GM21390 (cell line): Measurements from ENCODE around the gene CDK4.
"Not testable (repeated sequence)": the region's sequence is repeated elsewhere in the genome, so short reads cannot be mapped to it uniquely, and the experiment has no call there.

Experiments used
- ATAC-seq: cut with Tn5 transposase; IDR thresholded peaks from one replicate; pipeline ENCODE4 v1.9.1; 2021; ENCODE audit not compliant: unreplicated experiment

The CDK4 gene

GRCh38 chr12:57715786-57716185 lies 36.3 kb downstream of the CDK4 start:
- no peak for ATAC-seq

DNA sequence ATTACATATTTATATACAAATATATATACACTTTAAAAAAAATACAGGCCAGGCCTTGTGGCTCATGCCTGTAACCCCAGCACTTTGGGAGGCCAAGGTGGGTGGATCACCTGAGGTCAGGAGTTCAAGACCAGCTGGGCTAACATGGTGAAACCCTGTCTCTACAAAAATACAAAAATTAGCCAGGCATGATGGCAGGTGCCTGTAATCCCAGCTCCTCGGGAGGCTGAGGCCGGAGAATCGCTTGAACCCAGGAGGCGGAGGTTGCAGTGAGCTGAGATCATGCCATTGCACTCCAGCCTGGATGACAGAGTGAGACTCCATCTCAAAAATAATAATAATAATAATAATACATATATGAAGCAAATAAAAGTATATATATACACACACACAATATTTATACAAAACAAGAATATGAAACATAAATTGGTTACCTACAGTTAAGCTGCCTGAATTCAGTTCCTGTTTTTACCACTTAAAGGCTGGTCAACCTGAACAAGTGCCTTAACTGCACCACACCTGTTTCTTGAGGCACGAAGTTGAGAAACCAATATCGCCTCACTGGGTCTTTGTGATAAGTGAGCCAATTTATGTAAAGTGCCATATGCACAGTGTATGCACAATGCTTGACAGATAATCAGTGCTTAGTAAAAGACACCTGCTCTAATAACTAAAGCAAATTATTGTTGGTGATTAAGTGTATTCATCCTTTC lies 36.9 kb downstream of the CDK4 start:
- ATAC-seq = not testable (repeated sequence)

DNA sequence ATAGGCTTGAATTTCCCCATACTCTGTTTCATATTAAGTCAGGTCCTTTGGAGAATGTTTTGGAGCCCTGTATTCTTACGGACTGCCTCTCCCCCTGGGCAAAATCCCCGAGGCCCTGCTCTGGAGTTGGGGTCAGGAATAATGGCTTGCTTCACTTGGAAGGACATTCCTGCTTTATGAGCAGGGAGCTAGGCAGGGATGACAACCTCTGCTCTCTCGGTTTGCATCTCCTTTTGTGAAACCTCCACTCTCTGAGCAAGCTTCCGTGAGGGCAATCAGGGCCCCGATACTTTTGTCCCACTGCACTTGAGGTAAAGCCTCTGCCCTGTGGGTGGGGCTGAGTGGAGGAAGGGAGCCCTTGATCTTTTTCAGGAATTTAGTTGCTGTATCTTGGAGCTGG lies 38.9 kb downstream of the CDK4 start:
- no peak for ATAC-seq

DNA sequence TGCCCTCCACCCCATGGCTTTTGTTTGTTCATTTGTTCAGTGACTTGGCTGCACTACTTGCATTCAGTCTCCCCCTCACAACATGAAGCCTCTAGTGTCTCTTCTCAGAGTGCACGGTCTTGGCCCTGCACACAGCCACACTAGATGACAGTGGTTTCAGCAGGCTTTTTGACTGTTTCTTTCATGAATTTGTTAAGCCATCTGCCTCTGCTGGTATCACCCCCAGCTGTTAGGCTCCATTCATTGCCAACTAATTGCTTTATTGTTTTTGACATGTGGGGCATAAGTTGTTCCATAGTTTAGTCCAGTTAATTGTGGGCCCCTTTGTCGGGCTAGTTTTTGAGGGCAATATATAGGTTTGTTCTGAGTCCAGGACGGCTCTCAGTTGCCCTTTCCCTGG lies 39.4 kb downstream of the CDK4 start:
- no peak for ATAC-seq

DNA sequence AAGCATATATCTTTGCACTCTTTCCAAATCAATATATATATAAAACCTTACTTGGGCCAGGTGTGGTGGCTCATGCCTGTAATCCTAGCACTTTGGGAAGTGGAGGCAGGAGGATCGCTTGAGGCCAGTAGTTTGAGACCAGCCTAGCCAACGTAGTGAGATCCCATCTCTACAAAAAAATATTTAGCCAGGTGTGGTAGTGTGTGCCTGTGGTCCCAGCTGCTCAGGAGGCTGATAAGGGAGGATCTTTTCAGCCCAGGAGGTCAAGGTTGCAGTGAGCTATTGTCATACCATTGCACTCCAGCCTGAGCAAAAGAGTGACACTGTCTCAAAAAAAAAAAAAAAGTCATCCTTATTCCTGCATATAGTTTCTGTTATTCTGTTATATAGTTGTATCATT lies 43.8 kb downstream of the CDK4 start:
- ATAC-seq = no peak

DNA sequence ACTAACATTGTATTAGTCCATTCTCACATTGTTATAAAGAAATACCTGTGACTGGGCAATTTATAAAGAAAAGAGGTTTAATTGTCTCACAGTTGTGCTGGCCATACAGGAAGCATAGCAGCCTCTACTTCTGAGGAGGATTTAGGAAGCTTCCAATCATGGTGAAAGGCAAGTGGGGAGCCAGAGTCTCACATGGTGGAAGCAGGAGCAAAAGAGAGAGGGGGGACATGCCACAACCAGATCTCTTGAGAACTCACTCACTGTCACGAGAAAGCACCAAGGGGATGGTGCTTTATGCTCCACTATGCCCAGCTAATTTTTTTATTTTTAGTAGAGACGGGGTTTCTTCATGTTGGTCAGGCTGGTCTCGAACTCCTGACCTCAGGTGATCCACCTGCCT lies 44.9 kb downstream of the CDK4 start:
- ATAC-seq = no peak

DNA sequence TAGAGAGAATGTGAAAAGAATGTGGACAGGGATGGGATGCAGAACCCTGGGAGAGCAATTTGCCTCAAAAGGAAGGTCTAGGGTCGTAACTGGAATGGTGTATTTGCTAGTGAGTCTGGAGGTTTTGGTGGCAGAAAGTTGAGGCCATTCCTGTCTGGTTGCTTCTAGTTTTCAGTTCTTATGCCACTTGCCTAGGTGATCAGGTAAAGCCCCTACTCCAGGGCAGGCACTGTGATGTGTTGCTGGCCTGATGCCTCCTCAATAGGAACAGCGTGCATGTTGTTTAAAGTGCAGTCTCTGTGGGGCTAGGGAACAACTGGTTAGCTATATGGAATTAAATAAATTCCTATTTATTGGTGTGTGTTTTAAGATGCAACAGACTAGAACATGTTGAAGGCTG lies 51.8 kb downstream of the CDK4 start:
- no peak for ATAC-seq

DNA sequence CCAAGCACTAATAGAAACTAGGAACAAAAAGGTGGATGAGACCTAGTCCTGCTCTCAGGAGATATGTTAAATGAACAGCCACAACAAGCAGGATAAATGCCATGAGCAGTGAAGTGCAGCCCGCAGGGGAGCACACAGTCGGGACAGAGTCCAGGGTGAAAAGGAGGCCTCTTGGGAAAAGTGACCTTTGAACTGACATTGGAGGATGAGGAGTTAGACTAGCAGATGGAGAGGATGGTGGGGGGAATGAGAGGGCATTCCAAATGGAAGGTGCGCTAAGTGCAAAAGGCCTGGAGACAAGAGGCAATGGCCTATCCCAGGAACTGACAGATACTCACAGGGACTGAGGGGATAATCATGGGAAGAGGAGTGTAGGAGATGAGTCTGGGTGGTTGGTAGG lies 53.7 kb downstream of the CDK4 start:
- ATAC-seq = no peak
